GM23248 (cell line): ENCODE results near the gene VKORC1.

ENCODE experiments used
- EZH2 ChIP-seq: fragments of 200-600 bp; sonication (generic); IDR thresholded peaks from 2 replicates; pipeline ENCODE4 v1.6.1; 2018; ENCODE audit warnings: antibody characterized with exemption, mild to moderate bottlenecking; ENCODE audit not compliant: insufficient read depth, poor library complexity, severe bottlenecking
- EZH2phosphoT487 ChIP-seq: fragments of 200-600 bp; sonication (generic); IDR thresholded peaks from 2 replicates; pipeline ENCODE4 v1.6.1; 2018; ENCODE audit warnings: antibody characterized with exemption, moderate library complexity, mild to moderate bottlenecking, low read depth; ENCODE audit not compliant: insufficient read depth

DNA sequence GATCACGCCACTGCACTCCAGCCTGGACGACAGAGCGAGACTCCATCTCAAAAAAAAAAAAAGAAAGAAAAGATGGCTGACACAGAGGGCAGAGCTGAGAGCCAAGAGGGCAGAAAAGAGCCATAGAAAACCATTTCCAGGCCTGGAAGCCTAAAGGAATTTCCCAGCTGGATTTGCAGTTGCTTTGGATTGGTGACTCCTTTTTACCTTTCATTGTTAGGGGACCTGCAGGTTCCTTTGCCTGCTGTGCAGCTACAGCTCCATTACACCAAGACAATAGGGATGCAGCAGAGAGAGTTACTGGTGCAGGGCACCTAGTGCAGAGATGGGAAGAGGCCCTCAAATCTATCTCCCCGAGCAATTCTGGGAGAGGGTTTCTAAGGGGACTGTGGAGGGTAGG, 39.0 kb downstream of the VKORC1 start:
- TF ChIP-seq EZH2: no peak
- TF ChIP-seq EZH2phosphoT487: no peak
